ENCODE results near the gene MMP15.

The MMP15 gene

GRCh38 chr16:57987441-57988177, 37.9 kb upstream of the MMP15 start:
- ATAC-seq (ENCODE audit: insufficient read depth, low read depth) (no peak), DNase-seq (no peak)
- Histone ChIP-seq H3K9ac (ENCODE audit: low read depth, low read length) (no peak overlapping the region), H3K4me1 (ENCODE audit: insufficient read depth, low read length) (no peaks in the 10 kb centered on the region), H3K27me3 (ENCODE audit: insufficient read depth, low read length, poor library complexity) (no peaks in the 10 kb centered on the region), H2AFZ (ENCODE audit: low read depth, low read length) (no peak overlapping the region), H3K4me2 (ENCODE audit: insufficient read depth, low read length) (no peak overlapping the region), H3K79me2 (ENCODE audit: insufficient read depth, low read length) (no peaks in the 10 kb centered on the region), H3K4me3 (ENCODE audit: low read depth in 1 of 2, low read length in 2 of 2) (no peak overlapping the region), H3K9me3 (ENCODE audit: insufficient read depth, low read length, severe bottlenecking) (no peaks in the 10 kb centered on the region), H3K27ac (ENCODE audit: low read length) (no peak overlapping the region), H4K20me1 (ENCODE audit: insufficient read depth, low read length) (peaks cover 3% of the 10 kb centered on the region; the same call in 1 of the 2 replicates), H3K36me3 (ENCODE audit: insufficient read depth, low read length) (no peaks in the 10 kb centered on the region)
- TF ChIP-seq EZH2 (IDR thresholded peaks at IDR 0.05; ENCODE audit: borderline replicate concordance, low read depth, low read length, severe bottlenecking), result no peak
- TF ChIP-seq CTCF (IDR thresholded peaks at IDR 0.05; ENCODE audit: borderline replicate concordance, extremely low read depth, low read length, poor library complexity, severe bottlenecking), result no peak

GRCh38 chr16:57988929-57989328, 36.6 kb upstream of the MMP15 start:
- TF ChIP-seq CTCF (IDR thresholded peaks at IDR 0.05; ENCODE audit: borderline replicate concordance, extremely low read depth, low read length, poor library complexity, severe bottlenecking) (no peak), EZH2 (IDR thresholded peaks at IDR 0.05; ENCODE audit: borderline replicate concordance, low read depth, low read length, severe bottlenecking) (no peak)
- no peaks in the 10 kb centered on the region for H3K79me2 ChIP-seq (ENCODE audit: insufficient read depth, low read length)
- no peak overlapping the region for H2AFZ ChIP-seq (ENCODE audit: low read depth, low read length)
- H3K27me3 ChIP-seq (ENCODE audit: insufficient read depth, low read length, poor library complexity), result no peaks in the 10 kb centered on the region
- H3K9ac ChIP-seq (ENCODE audit: low read depth, low read length), result no peak overlapping the region
- H3K27ac ChIP-seq (ENCODE audit: low read length), result no peak overlapping the region
- no peak for DNase-seq
- peaks cover 12% of the 10 kb centered on the region for H4K20me1 ChIP-seq (ENCODE audit: insufficient read depth, low read length)
- no peak overlapping the region for H3K4me2 ChIP-seq (ENCODE audit: insufficient read depth, low read length)
- ATAC-seq (ENCODE audit: insufficient read depth, low read depth), result no peak
- H3K4me3 ChIP-seq (ENCODE audit: low read depth in 1 of 2, low read length in 2 of 2), result no peak overlapping the region
- H3K9me3 ChIP-seq (ENCODE audit: insufficient read depth, low read length, severe bottlenecking), result no peaks in the 10 kb centered on the region
- 0 out of 2 replicates have a peak, but pooled peaks cover 2% of the 10 kb centered on the region for H3K4me1 ChIP-seq (ENCODE audit: insufficient read depth, low read length)
- H3K36me3 ChIP-seq (ENCODE audit: insufficient read depth, low read length), result no peaks in the 10 kb centered on the region

- Histone ChIP-seq H3K4me1 (ENCODE audit: insufficient read depth, low read length) (0 out of 2 replicates have a peak, but pooled peaks cover 2% of the 10 kb centered on the region), H2AFZ (ENCODE audit: low read depth, low read length) (no peak overlapping the region), H3K4me3 (ENCODE audit: low read depth in 1 of 2, low read length in 2 of 2) (no peak overlapping the region), H3K36me3 (ENCODE audit: insufficient read depth, low read length) (peaks cover 25% of the 10 kb centered on the region), H3K9me3 (ENCODE audit: insufficient read depth, low read length, severe bottlenecking) (no peaks in the 10 kb centered on the region), H4K20me1 (ENCODE audit: insufficient read depth, low read length) (peaks cover 29% of the 10 kb centered on the region), H3K27me3 (ENCODE audit: insufficient read depth, low read length, poor library complexity) (no peaks in the 10 kb centered on the region), H3K27ac (ENCODE audit: low read length) (no peak overlapping the region), H3K4me2 (ENCODE audit: insufficient read depth, low read length) (no peak overlapping the region), H3K9ac (ENCODE audit: low read depth, low read length) (no peak overlapping the region), H3K79me2 (ENCODE audit: insufficient read depth, low read length) (no peaks in the 10 kb centered on the region)
- ATAC-seq (ENCODE audit: insufficient read depth, low read depth) (no peak), DNase-seq (no peak)
- TF ChIP-seq CTCF (IDR thresholded peaks at IDR 0.05; ENCODE audit: borderline replicate concordance, extremely low read depth, low read length, poor library complexity, severe bottlenecking) (no peak), EZH2 (IDR thresholded peaks at IDR 0.05; ENCODE audit: borderline replicate concordance, low read depth, low read length, severe bottlenecking) (no peak)
These were observed 33.9 kb upstream of the MMP15 start for GRCh38 chr16:57991551-57992059.

All from DND-41 (cell line).